HG02588 (cell line): ENCODE measurements around the gene RAPGEF2.
A peak's percentile ranks its signal among the peaks of the same experiment; 100 is the strongest.
"Not testable (repeated sequence)": the region's sequence is repeated elsewhere in the genome, so short reads cannot be mapped to it uniquely, and the experiment has no call there.

Experiments
- ATAC-seq: cut with Tn5 transposase; IDR thresholded peaks from one replicate; pipeline ENCODE4 v1.9.1; 2021; ENCODE audit warnings: mild to moderate bottlenecking, moderate library complexity; ENCODE audit not compliant: unreplicated experiment

Gene RAPGEF2

GRCh38 chr4:159158083-159158617, 55.3 kb downstream of the RAPGEF2 start:
- no peak for ATAC-seq

DNA sequence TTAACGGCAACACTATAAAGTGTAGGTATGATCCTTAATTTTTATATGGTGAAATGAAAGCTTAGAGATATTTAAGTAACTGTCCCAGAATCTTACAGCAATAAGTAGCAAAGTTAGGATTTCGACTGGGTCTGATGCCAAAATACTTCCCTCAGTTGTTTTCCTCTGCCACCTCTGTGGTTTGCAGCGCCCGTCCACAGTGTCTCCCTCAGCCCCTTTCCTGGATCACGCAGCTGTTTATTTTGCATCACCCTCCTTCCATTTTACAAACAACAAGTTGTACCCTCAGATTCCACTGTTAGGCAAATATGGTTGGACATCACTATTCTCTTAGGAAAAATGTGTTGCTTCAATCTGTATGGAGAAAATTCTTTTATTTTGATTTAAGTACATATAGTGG, 56.1 kb downstream of the RAPGEF2 start:
- ATAC-seq: no peak

GRCh38 chr4:159159611-159160010, 56.7 kb downstream of the RAPGEF2 start:
- no peak for ATAC-seq

- no peak for ATAC-seq
These were observed 57.4 kb downstream of the RAPGEF2 start for GRCh38 chr4:159160242-159160641.

GRCh38 chr4:159161436-159161835, 58.6 kb downstream of the RAPGEF2 start:
- not testable (repeated sequence) for ATAC-seq

GRCh38 chr4:159162576-159162975, 59.7 kb downstream of the RAPGEF2 start:
- no peak for ATAC-seq

GRCh38 chr4:159163521-159163920, 60.6 kb downstream of the RAPGEF2 start:
- no peak for ATAC-seq

- ATAC-seq: peak; percentile 62
These were observed 66.8 kb downstream of the RAPGEF2 start for GRCh38 chr4:159169404-159170302.

- ATAC-seq: no peak
These were observed 68.4 kb downstream of the RAPGEF2 start for GRCh38 chr4:159171287-159171686.

DNA sequence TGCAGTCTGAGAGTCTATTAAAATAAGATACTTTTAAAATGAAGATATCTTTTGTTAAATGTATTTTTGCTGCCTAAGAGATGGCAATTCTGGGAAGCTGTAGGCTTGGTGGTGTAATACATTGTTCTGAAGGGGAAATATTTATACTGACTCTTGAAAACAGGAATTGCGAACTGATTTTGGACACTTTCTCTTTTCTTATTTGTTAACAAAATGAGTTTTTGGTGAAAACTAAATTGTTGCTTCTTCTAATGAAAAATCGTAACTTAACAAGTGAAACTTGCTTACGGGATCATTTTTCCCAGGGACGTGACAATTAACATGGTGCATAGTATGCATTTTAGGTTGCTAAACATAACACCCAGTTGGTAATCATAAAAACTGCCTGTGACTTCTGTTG, 71.0 kb downstream of the RAPGEF2 start:
- no peak for ATAC-seq

- ATAC-seq: no peak
These were observed 71.8 kb downstream of the RAPGEF2 start for GRCh38 chr4:159174645-159175084.

DNA sequence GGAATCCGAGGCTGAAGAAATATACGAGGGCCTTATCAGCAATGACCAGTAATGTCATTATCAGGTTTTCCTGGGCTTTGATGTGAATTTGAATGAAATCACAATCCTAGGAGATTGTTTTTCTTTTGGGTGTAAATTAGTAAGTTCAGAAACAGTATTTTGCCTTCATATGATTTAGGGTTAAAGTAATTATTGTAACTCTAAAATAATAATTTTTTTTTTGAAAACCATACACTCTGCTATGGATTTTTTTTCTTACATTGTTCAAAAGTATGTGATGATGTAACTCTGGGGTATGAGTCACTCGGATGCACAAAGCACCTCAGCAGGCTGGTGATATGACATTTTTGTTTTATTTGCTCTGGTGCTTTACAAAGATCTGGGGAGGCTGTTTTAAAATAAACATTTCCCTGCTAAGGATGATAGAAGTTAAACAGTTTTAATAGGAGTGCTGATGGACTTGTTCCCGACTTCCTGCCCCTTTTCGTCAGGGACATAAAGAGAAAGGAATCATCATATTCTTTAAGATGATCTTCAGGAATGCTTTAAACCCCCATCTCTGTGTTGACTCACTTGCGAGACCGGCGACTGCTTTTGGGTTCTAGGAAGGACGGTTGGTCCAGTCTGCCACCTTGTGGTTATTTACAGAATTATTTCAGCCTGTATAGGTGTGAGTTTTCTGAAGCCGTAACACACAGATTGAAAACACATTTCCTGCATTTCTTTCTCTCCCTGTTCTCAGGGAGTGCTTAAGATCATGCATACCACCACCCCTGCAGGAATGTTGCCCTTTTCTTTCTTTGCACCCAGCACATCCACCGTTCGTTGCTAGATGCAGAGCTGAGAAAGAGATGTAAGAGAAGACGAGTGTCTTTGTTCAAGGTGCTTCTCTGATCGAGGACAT, 72.5 kb downstream of the RAPGEF2 start:
- peak; percentile 60 for ATAC-seq

GRCh38 chr4:159175989-159176375, 73.1 kb downstream of the RAPGEF2 start:
- ATAC-seq: no peak

GRCh38 chr4:159177265-159178150, 74.6 kb downstream of the RAPGEF2 start:
- ATAC-seq: peak; percentile 43

GRCh38 chr4:159178151-159178546, 75.3 kb downstream of the RAPGEF2 start:
- ATAC-seq: no peak

DNA sequence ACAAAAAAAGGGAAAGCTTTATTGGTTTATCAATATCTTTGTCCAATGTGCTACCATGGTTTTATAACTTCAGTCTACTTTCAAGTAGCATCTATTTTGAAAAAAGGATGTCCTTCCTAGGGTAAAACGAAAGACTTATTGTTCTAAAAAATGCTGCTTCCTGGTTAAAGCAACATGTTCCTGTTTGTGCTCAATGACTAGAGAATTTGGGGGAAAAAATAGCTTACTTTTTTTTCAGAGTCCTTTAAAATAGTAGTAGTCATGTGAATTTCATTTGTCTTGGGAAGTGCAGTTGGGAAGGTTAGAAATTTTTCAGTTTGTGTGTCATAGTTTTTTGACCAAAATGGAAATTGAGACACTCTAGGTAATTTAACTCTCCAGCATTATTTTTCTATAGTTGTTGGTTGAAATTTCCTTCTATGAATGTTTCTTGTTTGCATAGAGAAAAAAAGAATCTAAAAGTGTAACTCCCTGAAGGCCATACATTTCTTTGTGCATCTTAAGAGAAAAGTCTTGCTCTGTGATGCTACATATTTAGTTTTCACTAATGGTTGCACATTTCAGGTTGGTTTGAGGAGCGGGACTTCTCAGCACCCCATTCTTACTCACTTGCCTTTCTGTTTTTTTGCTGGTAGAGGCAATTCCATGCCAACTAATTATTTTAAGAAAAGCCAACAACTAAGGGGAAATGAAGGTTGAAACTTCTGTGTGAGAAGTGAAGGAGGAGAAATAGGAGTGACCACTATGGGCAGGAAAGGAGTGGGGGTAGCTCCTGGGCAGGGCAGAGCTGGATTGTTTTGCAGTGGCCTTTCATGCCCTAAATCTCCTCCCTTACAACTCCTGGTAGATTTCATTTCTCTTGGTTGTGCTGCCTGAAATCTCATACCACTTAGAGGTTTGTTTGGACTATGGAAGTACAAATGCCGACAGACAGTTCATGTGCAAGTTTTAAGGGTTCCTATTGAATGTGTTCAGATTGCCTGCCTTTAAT, 76.4 kb downstream of the RAPGEF2 start:
- ATAC-seq: no peak

GRCh38 chr4:159183885-159184605, 81.2 kb downstream of the RAPGEF2 start:
- not testable (repeated sequence) for ATAC-seq

DNA sequence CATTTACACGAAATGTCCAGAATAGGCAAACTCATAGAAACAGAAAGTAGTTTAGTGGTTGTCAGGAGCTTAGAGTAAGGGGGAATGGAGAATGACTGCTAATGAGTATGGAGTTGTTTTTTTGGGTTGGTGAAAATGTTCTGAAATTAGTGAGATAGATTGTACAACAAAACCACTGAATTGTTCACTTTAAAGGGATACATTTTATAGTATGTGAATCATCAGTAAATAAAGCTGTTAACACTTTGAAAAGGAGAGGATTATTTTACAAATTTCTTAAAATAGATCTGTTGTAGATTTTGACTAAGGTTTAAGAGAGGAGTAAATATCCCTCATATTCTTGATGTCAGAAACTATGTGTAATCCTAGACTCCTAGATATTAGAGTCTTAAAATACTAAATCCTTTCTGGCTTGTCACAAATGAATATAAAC, 82.7 kb downstream of the RAPGEF2 start:
- ATAC-seq: peak; percentile 50
